ENCODE data around the gene DIAPH3.
"Not testable (repeated sequence)": the region's sequence is repeated elsewhere in the genome, so short reads cannot be mapped to it uniquely, and the experiment has no call there.

The DIAPH3 gene, protein sequence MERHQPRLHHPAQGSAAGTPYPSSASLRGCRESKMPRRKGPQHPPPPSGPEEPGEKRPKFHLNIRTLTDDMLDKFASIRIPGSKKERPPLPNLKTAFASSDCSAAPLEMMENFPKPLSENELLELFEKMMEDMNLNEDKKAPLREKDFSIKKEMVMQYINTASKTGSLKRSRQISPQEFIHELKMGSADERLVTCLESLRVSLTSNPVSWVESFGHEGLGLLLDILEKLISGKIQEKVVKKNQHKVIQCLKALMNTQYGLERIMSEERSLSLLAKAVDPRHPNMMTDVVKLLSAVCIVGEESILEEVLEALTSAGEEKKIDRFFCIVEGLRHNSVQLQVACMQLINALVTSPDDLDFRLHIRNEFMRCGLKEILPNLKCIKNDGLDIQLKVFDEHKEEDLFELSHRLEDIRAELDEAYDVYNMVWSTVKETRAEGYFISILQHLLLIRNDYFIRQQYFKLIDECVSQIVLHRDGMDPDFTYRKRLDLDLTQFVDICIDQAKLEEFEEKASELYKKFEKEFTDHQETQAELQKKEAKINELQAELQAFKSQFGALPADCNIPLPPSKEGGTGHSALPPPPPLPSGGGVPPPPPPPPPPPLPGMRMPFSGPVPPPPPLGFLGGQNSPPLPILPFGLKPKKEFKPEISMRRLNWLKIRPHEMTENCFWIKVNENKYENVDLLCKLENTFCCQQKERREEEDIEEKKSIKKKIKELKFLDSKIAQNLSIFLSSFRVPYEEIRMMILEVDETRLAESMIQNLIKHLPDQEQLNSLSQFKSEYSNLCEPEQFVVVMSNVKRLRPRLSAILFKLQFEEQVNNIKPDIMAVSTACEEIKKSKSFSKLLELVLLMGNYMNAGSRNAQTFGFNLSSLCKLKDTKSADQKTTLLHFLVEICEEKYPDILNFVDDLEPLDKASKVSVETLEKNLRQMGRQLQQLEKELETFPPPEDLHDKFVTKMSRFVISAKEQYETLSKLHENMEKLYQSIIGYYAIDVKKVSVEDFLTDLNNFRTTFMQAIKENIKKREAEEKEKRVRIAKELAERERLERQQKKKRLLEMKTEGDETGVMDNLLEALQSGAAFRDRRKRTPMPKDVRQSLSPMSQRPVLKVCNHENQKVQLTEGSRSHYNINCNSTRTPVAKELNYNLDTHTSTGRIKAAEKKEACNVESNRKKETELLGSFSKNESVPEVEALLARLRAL

DNA sequence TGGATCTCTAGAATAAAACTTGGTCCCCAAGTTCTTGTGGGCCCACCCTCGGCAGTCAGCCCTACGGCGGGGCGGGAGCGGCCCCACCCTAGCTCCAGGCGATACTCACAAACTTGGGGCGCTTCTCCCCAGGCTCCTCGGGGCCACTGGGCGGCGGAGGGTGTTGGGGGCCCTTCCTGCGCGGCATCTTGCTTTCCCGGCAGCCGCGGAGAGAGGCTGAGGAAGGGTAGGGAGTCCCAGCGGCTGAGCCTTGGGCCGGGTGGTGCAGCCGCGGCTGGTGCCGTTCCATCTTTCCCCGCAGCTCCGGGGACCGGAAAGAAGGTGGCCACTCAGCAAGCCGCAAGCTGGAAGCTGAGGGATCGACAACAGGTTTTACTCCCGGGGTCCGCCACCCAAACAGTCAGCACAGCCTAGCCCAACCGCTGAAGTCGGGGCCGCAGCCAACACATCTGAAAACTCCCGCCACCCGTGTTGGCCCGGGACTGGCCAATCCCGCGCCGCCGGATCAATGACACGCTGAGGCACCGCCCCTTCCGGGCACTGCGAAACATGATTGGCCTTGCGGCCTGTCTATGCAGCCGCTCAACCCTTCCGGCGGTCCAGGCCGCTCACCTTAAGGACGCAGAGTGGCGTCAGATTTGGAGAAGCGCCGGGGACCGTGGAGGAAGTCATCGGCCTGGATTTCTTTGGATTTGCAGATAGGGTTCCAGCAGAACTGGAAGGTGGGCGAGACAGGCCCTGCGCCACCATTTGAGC lies at the start of gene DIAPH3:
DIAPH3 (minus strand) TSS at position 451 of the 756 bp plus-strand sequence; CDS start at position 289, 162 bp downstream.
- peak; percentile 97 for DNase-seq

DNA sequence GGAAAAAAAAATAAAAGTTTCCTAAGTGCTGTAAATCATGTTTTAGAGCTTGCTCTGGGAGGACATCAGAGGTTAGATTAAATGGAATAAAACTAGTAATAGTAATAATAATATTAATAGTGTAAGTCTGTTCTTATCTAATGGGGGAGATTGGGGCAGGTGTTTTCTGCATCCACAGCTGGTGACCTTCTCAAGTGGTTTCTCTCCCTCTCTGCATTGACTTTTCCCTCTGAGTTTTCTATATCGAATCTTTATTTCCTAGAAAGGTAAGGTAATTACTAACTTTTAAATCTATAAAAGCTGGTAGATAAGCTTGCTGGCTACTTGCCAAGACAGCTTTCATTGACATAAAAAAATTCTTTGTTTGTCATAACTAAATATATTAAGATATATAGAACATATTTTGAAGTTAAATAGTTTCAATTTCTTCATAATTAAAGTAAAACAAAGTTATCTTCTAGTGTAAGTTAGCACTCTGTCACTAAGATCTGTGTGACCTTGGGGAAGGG lies 49.6 kb upstream of the DIAPH3 start:
- no peak for DNase-seq

DNA sequence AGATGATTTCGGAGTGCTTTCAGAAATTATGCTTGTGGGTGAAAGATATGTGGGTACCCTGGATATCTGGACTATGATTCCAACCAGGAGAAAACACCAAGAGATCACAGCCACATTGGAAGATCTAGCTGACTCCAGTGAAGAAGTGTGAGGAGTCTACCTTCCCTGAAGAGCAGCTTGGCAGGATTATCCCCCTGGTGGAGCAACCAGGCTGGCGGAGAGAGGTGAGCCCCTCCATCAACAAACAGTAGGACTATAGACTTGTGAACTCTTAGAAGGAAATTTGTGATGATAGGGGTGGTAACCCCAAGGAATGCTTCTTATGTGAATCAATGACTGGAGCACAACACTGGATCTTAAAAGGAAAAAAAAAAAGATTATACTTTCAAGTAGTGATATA lies 47.8 kb upstream of the DIAPH3 start:
- DNase-seq, result no peak

DNA sequence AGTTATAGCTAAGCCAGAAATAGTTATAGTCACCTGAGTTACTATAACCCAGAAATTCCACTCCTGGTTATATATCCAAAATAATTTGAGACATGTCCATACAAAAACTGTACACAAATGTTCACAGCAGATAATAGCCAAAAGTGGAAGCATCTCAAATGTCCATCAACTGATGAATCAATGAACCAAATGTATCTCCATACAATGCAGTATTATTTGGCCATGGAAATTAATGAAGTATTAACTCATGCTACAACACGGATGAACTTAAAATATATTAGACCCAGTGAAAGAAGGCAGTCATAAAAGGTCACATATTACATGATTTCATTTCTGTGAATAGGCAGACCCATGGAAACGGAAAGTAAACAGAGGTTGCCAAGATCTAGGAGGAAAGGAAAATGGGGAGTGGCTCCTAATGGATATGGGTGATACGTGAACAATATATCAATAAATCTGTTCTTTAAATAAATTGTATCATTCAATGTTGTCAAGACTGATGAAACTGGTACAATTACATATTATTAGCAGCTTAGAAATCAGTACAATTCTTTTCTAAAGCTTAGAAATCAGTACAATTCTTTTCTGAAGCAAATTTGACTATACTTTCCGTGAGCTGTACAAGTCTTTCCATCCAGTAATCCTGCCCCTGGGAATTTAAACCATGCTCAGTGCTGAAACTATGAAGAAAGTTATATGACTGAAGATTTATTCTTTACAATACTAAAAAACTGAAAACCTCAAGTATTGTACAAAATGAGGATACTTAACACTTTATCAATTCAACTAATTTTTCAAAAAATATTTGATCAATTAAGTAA lies 47.0 kb upstream of the DIAPH3 start:
- no peak for DNase-seq

DNA sequence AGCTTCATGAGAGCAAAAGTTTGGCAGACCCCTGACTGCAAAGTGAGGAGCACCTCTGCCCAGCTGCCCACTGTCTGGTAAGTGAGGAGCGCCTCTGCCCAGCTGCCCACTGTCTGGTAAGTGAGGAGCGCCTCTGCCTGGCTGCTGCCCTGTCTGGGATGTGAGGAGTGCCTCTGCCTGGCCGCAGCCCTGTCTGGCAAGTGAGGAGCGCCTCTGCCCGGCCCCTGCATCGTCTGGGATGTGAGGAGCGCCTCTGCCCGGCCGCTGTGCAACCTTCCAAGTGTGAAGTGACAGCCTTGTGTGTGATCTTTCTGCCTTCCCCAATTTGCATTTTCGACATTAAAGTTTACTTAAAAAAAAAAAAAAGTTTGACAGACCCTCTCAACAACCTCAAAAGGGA lies 41.8 kb upstream of the DIAPH3 start:
- not testable (repeated sequence) for DNase-seq

DNA sequence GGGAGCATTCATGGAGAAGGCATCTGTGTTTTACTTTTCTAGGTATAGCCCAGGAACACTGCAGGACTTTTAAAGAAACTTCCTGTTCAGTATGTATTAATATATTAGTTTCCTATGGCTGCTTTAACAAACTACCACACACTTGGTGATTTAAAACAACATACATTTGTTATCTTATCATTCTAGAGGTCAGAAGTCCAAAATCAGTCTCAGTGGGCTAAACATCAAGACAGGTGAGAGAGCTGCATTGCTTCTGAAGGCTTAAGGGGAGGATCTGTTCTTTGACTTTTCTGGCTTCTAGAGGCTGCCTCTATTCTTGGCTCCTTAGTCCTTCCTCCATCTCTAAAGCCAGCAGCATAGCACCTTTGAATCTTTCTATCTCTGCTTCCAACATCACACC lies 37.6 kb upstream of the DIAPH3 start:
- DNase-seq, result no peak

DNA sequence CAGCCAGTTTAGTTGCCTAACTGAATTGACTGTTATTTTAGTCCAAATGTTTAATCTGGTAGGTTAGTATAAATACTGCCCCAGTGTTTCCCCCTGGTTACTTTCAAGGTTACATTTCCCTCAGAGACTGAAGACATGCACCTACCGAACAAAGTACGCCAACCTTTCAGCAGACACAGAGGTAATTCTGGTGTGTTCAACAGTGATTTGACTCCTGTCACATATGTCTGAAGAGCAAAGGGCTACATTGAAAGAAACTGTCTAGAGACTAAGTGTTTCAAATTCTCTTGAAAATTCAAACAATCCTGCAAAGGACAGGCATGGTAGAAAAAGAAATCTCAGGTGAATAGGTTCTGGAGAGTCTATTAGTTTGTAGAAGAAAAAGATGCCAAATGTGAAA lies 32.2 kb upstream of the DIAPH3 start:
- not testable (repeated sequence) for DNase-seq

DNA sequence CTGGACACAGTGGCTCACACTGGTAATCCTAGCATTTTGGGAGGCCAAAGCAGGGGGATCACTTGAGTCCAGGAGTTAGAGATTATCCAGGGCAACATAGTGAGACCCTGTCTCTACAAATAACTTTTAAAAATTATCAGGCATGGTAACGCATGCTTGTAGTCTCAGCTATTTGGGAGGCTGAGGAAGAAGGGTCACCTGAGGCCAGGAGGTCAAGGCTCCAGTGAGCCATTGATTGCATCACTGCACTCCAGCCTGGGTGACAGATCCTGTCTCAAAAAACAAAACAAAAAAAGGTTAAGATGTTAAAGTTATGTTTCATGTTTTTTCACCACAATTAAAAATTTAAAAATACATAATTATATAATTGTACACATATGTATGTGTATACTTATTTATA lies 19.2 kb upstream of the DIAPH3 start:
- no peak for DNase-seq

DNA sequence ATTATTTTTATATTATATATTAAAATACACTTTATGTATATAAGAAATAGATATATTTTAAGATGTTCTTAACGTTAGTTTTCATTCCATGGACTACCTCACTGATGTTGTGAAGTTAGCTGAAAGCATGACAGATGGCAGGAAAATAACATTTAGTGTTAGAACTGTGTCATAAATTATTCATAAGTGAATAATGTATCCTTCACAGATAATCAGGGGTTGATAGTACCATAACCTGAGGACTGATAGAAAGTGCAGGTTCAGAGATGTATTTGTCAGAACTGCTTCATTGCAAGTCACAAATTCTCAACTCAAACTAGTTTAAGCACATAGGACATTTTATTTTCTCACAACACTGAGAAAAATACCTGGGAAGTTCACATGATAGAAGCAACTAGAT lies 14.6 kb upstream of the DIAPH3 start:
- no peak for DNase-seq

DNA sequence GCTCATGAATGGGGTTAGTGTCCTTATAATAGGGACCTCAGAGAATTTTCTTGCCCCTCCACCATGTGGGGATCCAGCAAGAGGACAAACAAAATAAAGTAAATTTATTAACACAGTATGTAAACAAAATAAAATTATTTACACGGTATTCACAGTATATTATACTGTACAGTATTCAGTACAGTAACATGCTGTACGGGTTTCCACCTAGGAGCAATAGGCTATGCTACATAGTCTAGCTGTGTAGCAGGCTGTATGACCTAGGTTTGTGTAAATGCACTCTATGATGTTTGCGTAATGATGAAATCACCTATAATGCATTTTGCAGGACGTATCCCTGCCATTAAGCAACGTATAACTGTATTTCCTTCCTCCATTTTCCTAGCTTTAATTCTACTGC lies 11.8 kb upstream of the DIAPH3 start:
- DNase-seq, result peak; percentile 10

DNA sequence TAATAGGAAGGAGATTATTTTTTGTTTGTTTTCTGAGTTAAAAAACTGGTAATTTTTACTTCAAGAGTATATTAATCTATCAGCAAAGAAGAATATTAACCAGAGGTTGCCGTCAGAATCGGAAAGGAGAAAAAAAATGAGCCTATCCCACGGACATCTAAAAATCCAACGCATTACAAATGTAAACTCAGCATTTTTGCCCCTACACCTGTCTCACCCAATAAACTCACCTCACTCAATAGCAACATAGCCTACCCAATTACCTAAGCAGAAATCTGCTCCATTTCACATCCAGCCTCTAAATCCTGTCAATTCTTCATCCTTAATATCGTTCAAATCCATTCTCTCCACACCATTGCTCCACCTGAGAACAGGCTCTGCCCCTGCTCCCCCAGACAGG lies 10.4 kb upstream of the DIAPH3 start:
- no peak for DNase-seq

DNA sequence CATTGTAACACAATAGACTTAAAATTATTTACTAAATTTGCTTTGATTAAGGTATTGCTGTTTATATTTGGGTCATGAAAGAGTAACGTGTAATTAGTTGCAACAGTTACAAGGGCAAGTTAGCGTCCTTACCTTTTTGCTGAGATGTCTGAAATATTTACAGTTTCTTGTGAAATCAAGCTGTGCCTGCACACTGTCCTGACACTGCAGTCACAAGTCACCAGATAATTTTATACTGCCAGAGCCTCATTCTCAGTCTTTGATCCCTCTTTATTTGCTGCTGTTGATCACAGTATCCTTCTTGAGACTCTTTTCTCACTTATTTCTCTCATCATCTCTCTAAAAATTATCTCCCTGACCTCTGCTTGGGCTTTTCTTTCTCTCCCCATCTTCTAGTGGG lies 8.4 kb upstream of the DIAPH3 start:
- DNase-seq, result no peak

DNA sequence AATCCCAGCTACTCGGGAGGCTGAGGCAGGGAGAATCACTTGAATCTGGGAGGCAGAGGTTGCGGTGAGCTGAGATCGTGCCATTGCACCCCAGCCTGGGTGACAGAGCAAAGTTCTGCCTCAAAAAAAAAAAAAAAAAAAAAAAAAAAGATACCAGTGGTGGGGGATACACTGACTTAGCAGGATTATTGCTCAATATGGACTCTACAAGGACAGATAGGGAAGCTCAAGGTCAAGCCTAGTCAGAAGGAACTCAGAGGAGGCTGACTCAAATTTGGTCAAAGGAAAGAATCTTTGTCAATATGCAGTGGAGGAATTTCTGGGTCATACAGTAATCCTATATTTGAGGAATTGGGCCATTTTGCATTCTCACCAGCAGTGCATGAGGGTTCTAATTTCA lies 6.7 kb upstream of the DIAPH3 start:
- no peak for DNase-seq

DNA sequence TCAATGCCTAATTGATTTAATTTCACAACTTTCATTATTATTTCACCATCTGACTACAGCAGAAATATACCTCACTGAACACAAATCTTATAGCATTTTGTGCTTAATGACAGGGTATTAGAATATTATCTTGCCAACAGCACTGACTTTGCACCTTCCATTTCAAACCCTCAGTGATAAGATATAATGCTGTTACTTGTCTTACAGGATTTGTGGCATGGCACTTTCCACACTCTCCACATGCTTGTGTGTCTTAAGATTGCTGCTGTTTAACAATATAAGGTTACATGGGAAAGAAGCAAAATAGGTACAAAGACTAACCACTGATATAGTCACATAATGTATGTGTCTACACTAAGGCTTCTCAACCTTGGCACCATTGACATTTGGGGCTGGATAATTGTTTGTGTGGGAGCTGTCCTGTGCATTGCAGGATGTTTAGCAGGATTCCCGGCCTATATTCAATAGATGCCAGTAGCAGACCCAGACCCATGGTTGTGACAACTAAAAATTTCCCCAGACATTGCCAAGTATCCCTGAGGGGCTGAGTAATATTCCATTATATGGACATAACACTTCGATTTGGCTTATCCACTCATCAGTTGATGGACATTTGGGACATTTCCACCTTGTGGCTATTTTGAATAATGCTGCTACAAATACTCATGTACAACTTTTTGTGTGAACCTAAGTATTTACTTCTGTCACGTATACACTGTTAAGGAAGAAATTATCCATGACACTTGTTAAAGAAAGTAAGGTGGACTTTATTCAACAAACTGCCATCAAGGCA lies 5.7 kb upstream of the DIAPH3 start:
- no peak for DNase-seq

DNA sequence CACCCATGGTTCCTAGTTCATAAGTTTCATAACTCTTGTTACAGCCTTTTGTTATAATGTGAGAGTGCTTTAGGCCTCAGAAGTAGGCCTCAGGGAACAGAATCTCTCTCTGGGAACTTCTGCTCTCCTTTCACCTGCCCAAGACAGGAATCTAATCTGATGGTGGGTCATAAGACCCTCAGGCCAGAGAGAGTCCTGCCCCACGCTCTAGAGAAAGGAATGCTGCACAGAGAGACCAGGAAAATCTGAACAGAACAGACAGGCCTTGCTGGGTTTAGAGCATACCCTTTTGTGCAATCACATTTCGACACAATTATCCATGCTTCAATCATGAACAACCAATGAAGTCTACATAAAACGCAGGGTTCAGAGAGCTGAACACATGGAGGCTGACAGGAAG lies 3.4 kb upstream of the DIAPH3 start:
- no peak for DNase-seq

DNA sequence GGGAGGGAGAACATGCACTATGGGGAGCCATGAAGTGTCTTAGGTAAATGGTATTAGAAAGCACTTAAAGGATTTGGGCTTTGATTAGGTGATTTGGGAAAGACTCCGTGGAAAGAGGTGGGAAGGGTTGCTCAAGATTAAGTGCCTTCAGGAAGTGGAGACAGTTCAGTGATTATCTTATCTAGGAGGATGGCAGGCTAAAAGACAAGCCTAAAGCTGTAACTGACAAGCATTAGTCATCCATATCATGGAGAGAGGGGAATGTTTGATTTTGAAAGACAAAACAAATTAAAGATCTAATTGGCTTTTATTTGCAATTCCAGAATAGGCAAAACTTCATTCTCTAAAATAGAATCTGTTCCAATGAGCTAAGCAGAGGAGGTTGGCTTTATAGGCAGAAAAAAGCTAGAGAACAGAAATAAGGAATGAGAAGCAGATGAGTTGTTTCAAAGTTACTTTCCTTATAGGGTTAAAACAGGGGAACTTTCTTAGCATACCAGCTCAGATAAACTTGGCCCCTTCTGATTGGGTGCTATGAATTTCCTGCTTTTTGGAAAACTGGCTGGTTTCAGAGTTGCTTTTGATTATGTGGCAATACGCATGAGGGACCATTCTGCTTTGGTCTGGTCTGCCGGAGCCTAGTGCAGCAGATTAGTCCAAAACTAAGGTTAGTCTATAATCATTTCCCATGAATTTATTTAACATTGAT lies 1.8 kb upstream of the DIAPH3 start:
- no peak for DNase-seq

DNA sequence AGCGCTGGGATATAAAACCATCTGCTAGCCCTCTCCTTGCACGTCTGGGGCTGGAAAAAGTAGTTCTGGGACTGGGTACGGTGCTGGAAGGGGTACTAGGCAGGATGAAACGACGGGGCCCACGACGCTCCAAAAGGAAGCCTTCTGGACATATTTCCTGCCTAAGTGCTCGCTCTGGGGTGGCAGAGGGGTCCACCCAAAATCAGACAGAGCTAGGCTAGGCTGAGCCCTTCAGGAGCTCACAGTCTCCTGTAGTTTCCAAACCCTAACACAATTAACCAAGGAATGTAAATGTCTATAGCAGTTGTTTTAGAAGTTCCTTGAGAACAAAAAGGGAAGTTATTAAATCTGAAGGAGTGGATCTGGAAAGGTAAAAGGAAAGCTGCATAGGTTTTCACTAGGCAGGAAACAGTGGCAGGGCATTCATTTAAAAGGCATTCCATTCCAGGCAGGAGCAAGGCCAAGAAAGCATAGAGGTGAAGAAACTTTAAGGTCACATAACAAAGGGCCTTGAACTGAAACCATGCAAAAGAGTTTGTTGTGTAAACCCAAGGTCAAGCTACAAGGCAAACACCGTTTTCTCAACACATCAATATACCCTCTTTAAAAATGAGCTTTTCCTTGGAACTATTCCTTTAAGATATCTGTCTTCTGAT lies 634 bp upstream of the DIAPH3 start:
- peak; percentile 75 for DNase-seq

DNA sequence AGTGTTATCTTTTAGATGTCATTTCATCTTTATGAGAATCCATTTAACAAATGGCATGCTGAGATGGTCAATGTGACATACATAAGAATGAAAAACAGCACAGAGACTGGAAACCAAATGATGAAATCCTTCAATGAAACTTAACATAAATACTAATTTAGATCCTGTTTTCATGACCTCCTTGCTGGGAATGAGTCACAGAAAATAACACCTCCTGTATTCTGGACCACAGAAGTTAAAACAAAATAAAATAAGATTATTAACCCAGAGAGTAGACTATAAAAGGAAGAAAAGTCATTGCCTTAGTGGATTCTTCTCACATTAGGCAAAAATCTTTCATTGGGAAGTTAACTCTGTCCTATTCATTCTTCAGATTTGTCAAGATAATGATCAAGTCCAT lies 1.6 kb downstream of the DIAPH3 start:
- no peak for DNase-seq

DNA sequence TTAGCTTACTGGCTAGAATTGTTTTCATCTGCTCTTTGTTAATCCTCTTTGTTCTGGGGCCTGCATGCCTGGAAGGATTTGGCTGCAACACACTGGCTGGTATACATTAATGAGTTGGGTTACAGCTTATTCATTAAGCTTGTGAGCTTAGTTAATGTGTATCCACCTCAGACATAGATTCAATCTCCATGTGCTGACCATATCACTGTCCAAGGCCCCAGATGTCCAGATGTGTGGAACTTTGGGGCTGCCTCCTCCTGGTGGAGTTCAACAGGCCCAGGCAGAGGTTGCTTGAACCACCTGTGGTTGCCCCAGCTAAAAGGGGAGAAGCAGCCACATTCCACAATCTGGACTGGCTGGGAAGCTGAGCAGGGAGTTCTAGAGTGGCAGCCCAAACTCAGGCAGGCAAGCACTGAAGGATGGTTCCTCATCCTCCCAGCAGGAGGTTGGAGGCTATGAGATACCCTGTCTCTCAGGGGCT lies 5.4 kb downstream of the DIAPH3 start:
- DNase-seq, result no peak

Data from NCI-H1092 treated with DMSO at 0.1 percent for 48 hours (cell line).